H9 (cell line): ENCODE measurements around the gene HASPIN. TPM values are rescaled to one million over a fixed set of nuclear protein-coding genes. Genes with fewer than 3 reads are reported as not detected.

Experiments
- DNase-seq: peaks from one replicate; pipeline ENCODE4 v3.0.0-alpha.2; 2017
- H2AFZ ChIP-seq: one replicate; pipeline ENCODE4 v1.6.1; 2013; ENCODE audit warnings: mild to moderate bottlenecking, low read length, control low read depth, moderate library complexity
- H2AK5ac ChIP-seq: 2 replicates; pipeline ENCODE4 v1.6.1; 2013; ENCODE audit warnings: low read length, control low read depth, mixed read lengths; ENCODE audit not compliant: insufficient read length
- H2BK120ac ChIP-seq: one replicate; pipeline ENCODE4 v1.6.1; 2013; ENCODE audit warnings: low read depth, mild to moderate bottlenecking, low read length, control low read depth, inconsistent platforms; ENCODE audit not compliant: poor library complexity, severe bottlenecking
- H2BK12ac ChIP-seq: 2 replicates; pipeline ENCODE4 v1.6.1; 2013; ENCODE audit warnings: low read length, control low read depth, mixed read lengths, low read depth; ENCODE audit not compliant: insufficient read length
- H2BK15ac ChIP-seq: 2 replicates; pipeline ENCODE4 v1.6.1; 2013; ENCODE audit warnings: low read depth, low read length, control low read depth
- H2BK20ac ChIP-seq: one replicate; pipeline ENCODE4 v1.6.1; 2013; ENCODE audit warnings: low read depth, mild to moderate bottlenecking, low read length, control low read depth, inconsistent platforms; ENCODE audit not compliant: poor library complexity, severe bottlenecking
- H2BK5ac ChIP-seq: 2 replicates; pipeline ENCODE4 v1.6.1; 2013; ENCODE audit warnings: low read length, control low read depth, mixed read lengths; ENCODE audit not compliant: insufficient read length
- H3K14ac ChIP-seq: 2 replicates; pipeline ENCODE4 v1.6.1; 2013; ENCODE audit warnings: low read length, control low read depth; ENCODE audit not compliant: insufficient read depth
- H3K18ac ChIP-seq: 2 replicates; pipeline ENCODE4 v1.6.1; 2013; ENCODE audit warnings: low read depth, mild to moderate bottlenecking, mixed read lengths, low read length, control low read depth; ENCODE audit not compliant: insufficient read length
- H3K23ac ChIP-seq: 2 replicates; pipeline ENCODE4 v1.6.1; 2013; ENCODE audit warnings: low read length, control low read depth, mixed read lengths, low read depth; ENCODE audit not compliant: insufficient read length
- H3K23me2 ChIP-seq: 2 replicates; pipeline ENCODE4 v1.6.1; 2013; ENCODE audit warnings: low read depth, mild to moderate bottlenecking, mixed read lengths, low read length, control low read depth; ENCODE audit not compliant: insufficient read length, poor library complexity, severe bottlenecking
- H3K27ac ChIP-seq: 2 replicates; pipeline ENCODE4 v1.5.1; 2013; ENCODE audit warnings: low read length, control low read depth, mixed read lengths, low read depth; ENCODE audit not compliant: insufficient read length
- H3K27me3 ChIP-seq: 2 replicates; pipeline ENCODE4 v1.6.1; 2013; ENCODE audit warnings: low read length, control low read depth, inconsistent platforms; ENCODE audit not compliant: insufficient read depth
- H3K4ac ChIP-seq: 2 replicates; pipeline ENCODE4 v1.6.1; 2013; ENCODE audit warnings: low read depth, mild to moderate bottlenecking, control low read depth, inconsistent platforms, low read length, moderate library complexity
- H3K4me1 ChIP-seq: 2 replicates; pipeline ENCODE4 v1.6.1; 2013; ENCODE audit warnings: low read length, control low read depth, inconsistent platforms; ENCODE audit not compliant: insufficient read depth
- H3K4me2 ChIP-seq: 2 replicates; pipeline ENCODE4 v1.6.1; 2013; ENCODE audit warnings: low read length, control low read depth, mixed read lengths; ENCODE audit not compliant: insufficient read length, insufficient read depth
- H3K56ac ChIP-seq: 2 replicates; pipeline ENCODE4 v1.6.1; 2013; ENCODE audit warnings: low read depth, mild to moderate bottlenecking, mixed read lengths, low read length, control low read depth; ENCODE audit not compliant: insufficient read length
- H3K79me1 ChIP-seq: 2 replicates; pipeline ENCODE4 v1.6.1; 2013; ENCODE audit warnings: low read depth, mild to moderate bottlenecking, moderate library complexity, low read length, control low read depth, inconsistent platforms; ENCODE audit not compliant: insufficient read depth, poor library complexity, severe bottlenecking
- H3K79me2 ChIP-seq: 2 replicates; pipeline ENCODE4 v1.6.1; 2013; ENCODE audit warnings: low read length, control low read depth, inconsistent platforms; ENCODE audit not compliant: insufficient read depth
- H3K9ac ChIP-seq: 2 replicates; pipeline ENCODE4 v1.6.1; 2013; ENCODE audit warnings: low read length, control low read depth, mixed read lengths; ENCODE audit not compliant: insufficient read length; ENCODE audit errors: extremely low read depth
- H3K9me3 ChIP-seq: one replicate; pipeline ENCODE4 v1.6.1; 2013; ENCODE audit warnings: low read depth, low read length, inconsistent platforms; ENCODE audit not compliant: control insufficient read depth
- H3T11ph ChIP-seq: one replicate; pipeline ENCODE4 v1.6.1; 2013; ENCODE audit warnings: mild to moderate bottlenecking, low read length, control low read depth, inconsistent platforms
- H4K20me1 ChIP-seq: one replicate; pipeline ENCODE4 v1.6.1; 2013; ENCODE audit not compliant: control insufficient read depth, insufficient read length, insufficient read depth
- H4K5ac ChIP-seq: 2 replicates; pipeline ENCODE4 v1.6.1; 2013; ENCODE audit warnings: low read depth, mild to moderate bottlenecking, mixed read lengths, low read length, control low read depth; ENCODE audit not compliant: insufficient read length
- H4K8ac ChIP-seq: replicated peaks from 2 replicates; pipeline ENCODE4 v1.6.1; 2013; ENCODE audit warnings: low read length, control low read depth, mixed read lengths, low read depth; ENCODE audit not compliant: insufficient read length
- H4K91ac ChIP-seq: 2 replicates; pipeline ENCODE4 v1.6.1; 2013; ENCODE audit warnings: low read depth, mild to moderate bottlenecking, moderate library complexity, mixed read lengths, low read length, control low read depth; ENCODE audit not compliant: insufficient read length
- H3K27ac Mint-ChIP-seq, 3 experiments: 2 replicates in 2 of 3; 3 replicates in 1 of 3; pipeline ENCODE4 v1.8.0; 2020 to 2021; ENCODE audit warnings: mixed read lengths in 3 of 3, mild to moderate bottlenecking in 1 of 3, moderate library complexity in 1 of 3
- H3K27me3 Mint-ChIP-seq: 2 replicates; pipeline ENCODE4 v1.8.0; 2021; ENCODE audit warnings: low read depth, mild to moderate bottlenecking, moderate library complexity, mixed read lengths
- H3K36me3 Mint-ChIP-seq, 3 experiments: 2 replicates in 2 of 3; 3 replicates in 1 of 3; pipeline ENCODE4 v1.8.0; 2020 to 2021; ENCODE audit warnings: low read depth in 3 of 3, mixed read lengths in 3 of 3; ENCODE audit not compliant: insufficient read depth in 1 of 3
- H3K4me1 Mint-ChIP-seq, 2 experiments: 2 replicates each; pipeline ENCODE4 v1.8.0; 2020; ENCODE audit warnings: mixed read lengths in 2 of 2
- H3K4me3 Mint-ChIP-seq, 2 experiments: 2 replicates in 1 of 2; 3 replicates in 1 of 2; pipeline ENCODE4 v1.8.0; 2020 to 2021; ENCODE audit warnings: mild to moderate bottlenecking in 2 of 2, mixed read lengths in 2 of 2, moderate library complexity in 1 of 2
- H3K9me3 Mint-ChIP-seq, 2 experiments: 2 replicates in 1 of 2; 3 replicates in 1 of 2; pipeline ENCODE4 v1.8.0; 2020; ENCODE audit warnings: mild to moderate bottlenecking in 2 of 2, mixed read lengths in 2 of 2, moderate library complexity in 1 of 2
- CTCF ChIP-seq: fragments of 200-600 bp; sonication (generic); conservative IDR thresholded peaks from 3 replicates; pipeline ENCODE4 v1.8.0; 2021; ENCODE audit warnings: antibody characterized with exemption, mild to moderate bottlenecking
- total RNA-seq: library from RNA; stranded (reverse); gene quantifications from 2 replicates; pipeline ENCODE4 v1.2.1, GENCODE V29; 2021

The HASPIN gene
- total RNA-seq, 1 experiment from 2014 or later: 26.6 TPM

GRCh38 chr17:3719265-3719664 is 4.4 kb upstream of the HASPIN start:
- H3K23me2 ChIP-seq: peaks cover 6% of the 10 kb centered on the region
- no peaks in the 10 kb centered on the region; the same call in 1 of the 2 replicates for H3K79me2 ChIP-seq
- no peak overlapping the region for H2AFZ ChIP-seq
- H3K9me3 ChIP-seq: no peaks in the 10 kb centered on the region
- H3K14ac ChIP-seq: no peak overlapping the region
- H3K4me3 Mint-ChIP-seq: no peak overlapping the region
- no peak overlapping the region for H4K5ac ChIP-seq
- no peak overlapping the region for H4K91ac ChIP-seq
- no peak overlapping the region for H2BK120ac ChIP-seq
- peaks cover 15 to 46% (median 30%) of the 10 kb centered on the region in 3 experiments for H3K36me3 Mint-ChIP-seq
- H3K27ac Mint-ChIP-seq: no peak overlapping the region
- H3K9ac ChIP-seq: no peak overlapping the region
- H4K8ac ChIP-seq: no peak overlapping the region
- H3K4me1 Mint-ChIP-seq: peaks cover 7 to 9% of the 10 kb centered on the region in 2 experiments
- H3K4me2 ChIP-seq: no peak overlapping the region
- H3T11ph ChIP-seq: no peak overlapping the region
- no peaks in the 10 kb centered on the region for H3K4me1 ChIP-seq
- H3K23ac ChIP-seq: no peak overlapping the region
- no peak for TF ChIP-seq CTCF
- no peak overlapping the region for H2BK20ac ChIP-seq
- H3K27me3 Mint-ChIP-seq: no peaks in the 10 kb centered on the region
- H3K27ac ChIP-seq: no peak overlapping the region
- DNase-seq: no peak
- H2BK5ac ChIP-seq: no peak overlapping the region
- no peak overlapping the region for H3K18ac ChIP-seq
- H3K4ac ChIP-seq: no peak overlapping the region
- no peak overlapping the region for H2AK5ac ChIP-seq
- no peaks in the 10 kb centered on the region for H3K79me1 ChIP-seq
- H3K56ac ChIP-seq: no peak overlapping the region
- H2BK15ac ChIP-seq: no peak overlapping the region
- H3K9me3 Mint-ChIP-seq: no peaks in the 10 kb centered on the region
- no peaks in the 10 kb centered on the region for H4K20me1 ChIP-seq
- H2BK12ac ChIP-seq: no peak overlapping the region
- no peaks in the 10 kb centered on the region for H3K27me3 ChIP-seq
